GM12891 (cell line): Measurements from ENCODE around the gene ZKSCAN8.

Experiments used
- POLR2A ChIP-seq: IDR thresholded peaks from 2 replicates; pipeline ENCODE4 v1.6.1; 2011; ENCODE audit warnings: low read depth, low read length, control low read depth
- POLR2AphosphoS5 ChIP-seq: IDR thresholded peaks from 2 replicates; pipeline ENCODE4 v1.6.1; 2011; ENCODE audit warnings: low read depth, low read length, control low read depth
- SPI1 ChIP-seq: IDR thresholded peaks from 2 replicates; pipeline ENCODE4 v1.6.1; 2011; ENCODE audit warnings: low read depth, low read length, control low read depth
- TAF1 ChIP-seq: IDR thresholded peaks from 2 replicates; pipeline ENCODE4 v1.6.1; 2011; ENCODE audit warnings: low read depth, low read length, control low read depth

- TF ChIP-seq POLR2AphosphoS5: no peak
- TF ChIP-seq POLR2A: no peak
- TF ChIP-seq TAF1: no peak
- no peak for TF ChIP-seq SPI1
Measured at GRCh38 chr6:28124971-28125353, 16.7 kb upstream of the ZKSCAN8 start.
